Keratinocyte (primary cell): ENCODE measurements around the gene STUB1.

ENCODE experiments used
- CTCF ChIP-seq, 3 experiments: IDR thresholded peaks in 1 of 3; conservative IDR thresholded peaks in 1 of 3; optimal IDR thresholded peaks in 1 of 3; 2 replicates in 2 of 3; 3 replicates in 1 of 3; pipeline versions ENCODE3 to v1.5.1; 2011; ENCODE audit warnings: low read length in 3 of 3, mild to moderate bottlenecking in 3 of 3, moderate library complexity in 2 of 3, control low read depth in 1 of 3, inconsistent platforms in 1 of 3; ENCODE audit not compliant: insufficient read depth in 2 of 3; ENCODE audit errors: extremely low read depth in 1 of 3
- EZH2 ChIP-seq: IDR thresholded peaks from one replicate; pipeline ENCODE4 v1.6.1; 2012; ENCODE audit warnings: inconsistent platforms, mild to moderate bottlenecking, low read length, moderate library complexity

- TF ChIP-seq CTCF (optimal IDR thresholded peaks at IDR 0.05 in 1 of 3, IDR thresholded peaks at IDR 0.05 in 1 of 3, conservative IDR thresholded peaks at IDR 0.05 in 1 of 3; ENCODE audit: extremely low read depth in 1 of 3, insufficient read depth in 2 of 3, low read length in 3 of 3) (no peak), EZH2 (no peak)
Observed at GRCh38 chr16:630815-631405, 49.3 kb upstream of the STUB1 start, which contains the start of gene WFIKKN1.
